Measurements from ENCODE around the gene SMPDL3B. TPM values are rescaled to one million over a fixed set of nuclear protein-coding genes. Genes with fewer than 3 reads are reported as not detected.

SMPDL3B gene
- total and polyA plus RNA-seq, 2 of the 4 experiments (the other 2 are of a cell fraction) = not detected

GRCh38 chr1:27912429-27912828 is 22.4 kb upstream of the SMPDL3B start:
- H3K36me3 ChIP-seq (ENCODE audit: control insufficient read depth, insufficient read depth, low read length) = peaks cover 7% of the 10 kb centered on the region
- H2BK5ac ChIP-seq (ENCODE audit: low read depth, low read length, poor library complexity, severe bottlenecking) = no peak overlapping the region
- peaks cover 11 to 26% of the 10 kb centered on the region in 2 experiments; a peak in 3 of 4 replicates for H3K79me1 ChIP-seq (ENCODE audit: low read depth in 1 of 2, low read length in 2 of 2)
- ATAC-seq (ENCODE audit: low read depth) (no peak), DNase-seq (no peak)
- ChIA-PET CTCF (interaction anchor here (0.6 kb wide), 1 partner anchor 31 kb away, joined by 3 read pairs; no protein-coding TSS in a partner anchor), POLR2A (ENCODE audit: unreplicated experiment) (no interaction called here)
- H4K20me1 ChIP-seq (ENCODE audit: insufficient read depth, low read length) = no peaks in the 10 kb centered on the region
- no peak overlapping the region for H3K56ac ChIP-seq (ENCODE audit: extremely low read depth, insufficient read depth, low read length)
- no peaks in the 10 kb centered on the region for H3K4me1 ChIP-seq (ENCODE audit: control insufficient read depth, insufficient read depth, low read length)
- no peak overlapping the region for H4K5ac ChIP-seq (ENCODE audit: low read depth, low read length)
- H2AFZ ChIP-seq (replicated peaks; ENCODE audit: low read length, poor library complexity) = no peak overlapping the region
- BruUV-seq (replicated peaks) = no TSS peak
- no peaks in the 10 kb centered on the region for H3K27me3 ChIP-seq (ENCODE audit: control insufficient read depth, insufficient read depth, low read length)
- H2AK5ac ChIP-seq (ENCODE audit: low read depth, low read length) = no peak overlapping the region
- H3K4ac ChIP-seq (ENCODE audit: low read depth, low read length) = no peak overlapping the region
- H3K9me1 ChIP-seq (ENCODE audit: insufficient read depth, low read length) = no peaks in the 10 kb centered on the region
- dilution Hi-C loops (cut with HindIII; ENCODE audit: low sequenced_read_pairs, unreplicated experiment) = no loop called here
- H3K23ac ChIP-seq (ENCODE audit: low read depth, low read length) = no peak overlapping the region
- H3K14ac ChIP-seq (replicated peaks; ENCODE audit: low read depth, low read length) = no peak overlapping the region
- no peak overlapping the region for H3K4me3 ChIP-seq (ENCODE audit: insufficient read depth, low read depth, low read length)
- H2BK15ac ChIP-seq (ENCODE audit: low read depth, low read length) = no peak overlapping the region
- no peak overlapping the region for H2BK20ac ChIP-seq (ENCODE audit: low read depth, low read length)
- in situ Hi-C loops (cut with MboI; ENCODE audit: low sequenced_read_pairs) = no loop called here
- H3K27ac ChIP-seq (ENCODE audit: insufficient read depth, low read length) = no peak overlapping the region
- H2AK9ac ChIP-seq (replicated peaks; ENCODE audit: low read depth, low read length, poor library complexity) = no peak overlapping the region
- no peak overlapping the region for H4K91ac ChIP-seq (ENCODE audit: insufficient read depth, low read depth, low read length)
- no peak overlapping the region for H3K4me2 ChIP-seq (ENCODE audit: low read depth, low read length)
- no peak for TF ChIP-seq MAZ (IDR thresholded peaks at IDR 0.05; ENCODE audit: borderline replicate concordance, low read depth, low read length)
- TF ChIP-seq BHLHE40 (IDR thresholded peaks at IDR 0.05; ENCODE audit: low read depth, low read length) = no peak
- TF ChIP-seq CEBPB (IDR thresholded peaks at IDR 0.05; ENCODE audit: low read depth, low read length) = no peak
- no peak for TF ChIP-seq FOS (IDR thresholded peaks at IDR 0.05; ENCODE audit: low read depth, low read length)
- no peak for TF ChIP-seq MAFK (IDR thresholded peaks at IDR 0.05; ENCODE audit: low read depth, low read length)
- no peak for TF ChIP-seq RCOR1 (IDR thresholded peaks at IDR 0.05; ENCODE audit: insufficient replicate concordance, low read length)
- TF ChIP-seq CTCF (conservative IDR thresholded peaks at IDR 0.05; ENCODE audit: low read depth, low read length) = no peak
- no peak for TF ChIP-seq POLR2A (IDR thresholded peaks at IDR 0.05; ENCODE audit: low read depth, low read length)
- TF ChIP-seq SMC3 (IDR thresholded peaks at IDR 0.05; ENCODE audit: low read depth, low read length) = no peak
- TF ChIP-seq NFE2L2 (IDR thresholded peaks at IDR 0.05; ENCODE audit: low read depth, low read length) = no peak
- no peak for TF ChIP-seq ELK1 (IDR thresholded peaks at IDR 0.05; ENCODE audit: borderline replicate concordance, low read depth, low read length)
- TF ChIP-seq RFX5 (IDR thresholded peaks at IDR 0.05; ENCODE audit: low read depth, low read length) = no peak
- no peak for TF ChIP-seq RAD21 (IDR thresholded peaks at IDR 0.05; ENCODE audit: low read length)
- TF ChIP-seq USF2 (IDR thresholded peaks at IDR 0.05; ENCODE audit: low read depth, low read length) = no peak
- no peak for TF ChIP-seq CHD1 (IDR thresholded peaks at IDR 0.05; ENCODE audit: low read depth, low read length)
- no peak for TF ChIP-seq MXI1 (IDR thresholded peaks at IDR 0.05; ENCODE audit: borderline replicate concordance, low read depth, low read length)
- no peak overlapping the region for H3K9ac ChIP-seq (ENCODE audit: low read depth, low read length)
- H3K9me3 ChIP-seq (ENCODE audit: control insufficient read depth, insufficient read depth, low read length) = peaks cover 6% of the 10 kb centered on the region
- H4K8ac ChIP-seq (ENCODE audit: low read depth in 2 of 2, low read length in 2 of 2) = no peak overlapping the region
- no peak overlapping the region for H2BK120ac ChIP-seq (ENCODE audit: low read depth, low read length)
- 71% methylated on average over 1 of the region's 1 CpG; no CpG with 5 or more reads in 1 of the 2 experiments for WGBS, 2 experiments (ENCODE audit: extremely low coverage in 2 of 2, insufficient read length in 1 of 2)
- intact Hi-C loops (cut with micrococcal nuclease) = no loop called here
- no peak overlapping the region for H3K18ac ChIP-seq (ENCODE audit: low read depth, low read length)

Data from IMR-90 (cell line).